COR-L47 (cell line): ENCODE results near the gene PDE3A.

Experiments used
- DNase-seq: peaks from one replicate; lab custom pipeline; 2025; lab: John Stamatoyannopoulos, UW

PDE3A gene

GRCh38 chr12:20711846-20712245 lies 343.5 kb downstream of the PDE3A start:
- no peak for DNase-seq

GRCh38 chr12:20716037-20716436 lies 347.7 kb downstream of the PDE3A start:
- DNase-seq = no peak

- DNase-seq = no peak
These were observed 348.6 kb downstream of the PDE3A start for GRCh38 chr12:20716985-20717384.

- DNase-seq = no peak
These were observed 350.0 kb downstream of the PDE3A start for GRCh38 chr12:20718294-20718693.

GRCh38 chr12:20722142-20722541 lies 353.8 kb downstream of the PDE3A start:
- no peak for DNase-seq

GRCh38 chr12:20731274-20731673 lies 362.9 kb downstream of the PDE3A start:
- DNase-seq = no peak
